Measurements from ENCODE around the gene ALAS2.
"Not testable (repeated sequence)": the region's sequence is repeated elsewhere in the genome, so short reads cannot be mapped to it uniquely, and the experiment has no call there.

The ALAS2 gene, protein sequence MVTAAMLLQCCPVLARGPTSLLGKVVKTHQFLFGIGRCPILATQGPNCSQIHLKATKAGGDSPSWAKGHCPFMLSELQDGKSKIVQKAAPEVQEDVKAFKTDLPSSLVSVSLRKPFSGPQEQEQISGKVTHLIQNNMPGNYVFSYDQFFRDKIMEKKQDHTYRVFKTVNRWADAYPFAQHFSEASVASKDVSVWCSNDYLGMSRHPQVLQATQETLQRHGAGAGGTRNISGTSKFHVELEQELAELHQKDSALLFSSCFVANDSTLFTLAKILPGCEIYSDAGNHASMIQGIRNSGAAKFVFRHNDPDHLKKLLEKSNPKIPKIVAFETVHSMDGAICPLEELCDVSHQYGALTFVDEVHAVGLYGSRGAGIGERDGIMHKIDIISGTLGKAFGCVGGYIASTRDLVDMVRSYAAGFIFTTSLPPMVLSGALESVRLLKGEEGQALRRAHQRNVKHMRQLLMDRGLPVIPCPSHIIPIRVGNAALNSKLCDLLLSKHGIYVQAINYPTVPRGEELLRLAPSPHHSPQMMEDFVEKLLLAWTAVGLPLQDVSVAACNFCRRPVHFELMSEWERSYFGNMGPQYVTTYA

GRCh38 chrX:55030271-55031205 is at the start of gene ALAS2:
ALAS2 (minus strand) TSS chrX:55030977; CDS start chrX:55026000, 4,977 bp downstream.
- no peak for DNase-seq (ENCODE audit: low spot score)

GRCh38 chrX:55074851-55075467 is 44.2 kb upstream of the ALAS2 start, which contains the start of gene PAGE2B:
PAGE2B (plus strand) TSS chrX:55075030; CDS start chrX:55076042, 1,012 bp downstream.
- DNase-seq (ENCODE audit: low spot score), result no peak

DNA sequence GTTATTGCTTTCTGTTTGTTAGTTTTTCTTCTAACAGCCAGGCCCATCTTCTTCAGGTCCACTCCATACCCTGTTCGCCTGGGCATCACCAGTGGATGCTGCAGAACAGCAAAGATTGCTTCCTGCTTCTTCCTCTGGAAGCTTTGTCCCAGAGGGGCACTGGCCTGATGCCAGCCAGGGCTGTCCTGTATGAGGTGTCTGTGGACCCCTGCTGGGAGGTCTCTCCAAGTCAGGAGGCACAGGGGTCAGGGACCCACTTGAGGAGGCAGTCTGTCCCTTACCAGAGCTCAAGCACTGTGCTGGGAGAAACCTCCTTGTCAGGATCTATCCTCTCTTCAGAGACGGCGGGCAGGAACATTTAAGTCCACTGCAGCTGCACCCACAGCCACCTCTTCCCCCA is 41.5 kb upstream of the ALAS2 start:
- DNase-seq (ENCODE audit: low spot score), result no peak

GRCh38 chrX:55067180-55067579 is 36.4 kb upstream of the ALAS2 start:
- DNase-seq (ENCODE audit: low spot score), result not testable (repeated sequence)

DNA sequence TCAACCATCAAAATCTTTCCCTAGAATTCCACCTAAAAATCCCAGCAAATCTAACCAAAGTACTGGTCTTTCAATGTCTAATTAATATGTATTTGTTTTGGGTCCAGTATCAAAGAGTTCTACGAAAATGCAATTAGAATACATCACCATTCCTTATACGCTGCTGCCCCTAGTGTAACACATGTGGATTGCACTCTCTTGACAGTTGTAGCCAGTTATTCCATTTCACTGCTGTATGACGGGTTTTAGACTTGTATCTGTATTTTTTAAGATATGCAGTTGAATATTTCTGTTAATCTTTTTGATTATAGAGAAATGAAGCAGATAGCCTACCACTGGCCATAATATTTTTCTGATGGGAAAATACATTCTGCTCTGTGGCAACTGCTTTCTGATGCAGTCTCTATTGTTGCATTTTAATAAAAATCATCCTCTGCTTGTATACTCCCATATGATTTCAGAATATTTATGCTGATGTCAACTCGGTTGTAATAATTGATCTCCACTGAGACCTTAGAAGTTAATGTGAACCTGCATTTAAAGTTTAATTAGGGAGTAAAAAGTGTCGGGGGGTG is 27.0 kb upstream of the ALAS2 start:
- peak; percentile 53 for DNase-seq (ENCODE audit: low spot score)

GRCh38 chrX:55056820-55057674 is 26.3 kb upstream of the ALAS2 start:
- DNase-seq (ENCODE audit: low spot score), result peak; percentile 33

DNA sequence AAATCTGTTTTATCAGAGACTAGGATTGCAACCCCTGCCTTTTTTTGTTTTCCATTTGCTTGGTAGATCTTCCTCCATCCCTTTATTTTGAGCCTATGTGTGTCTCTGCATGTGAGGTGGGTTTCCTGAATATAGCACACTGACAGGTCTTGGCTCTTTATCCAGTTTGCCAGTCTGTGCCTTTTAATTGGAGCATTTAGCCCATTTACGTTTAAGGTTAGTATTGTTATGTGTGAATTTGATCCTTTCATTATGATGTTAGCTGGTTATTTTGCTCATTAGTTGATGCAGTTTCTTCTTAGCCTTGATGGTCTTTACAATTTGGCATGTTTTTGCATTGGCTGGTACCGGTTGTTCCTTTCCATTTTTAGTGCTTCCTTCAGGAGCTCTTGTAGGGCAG is 19.8 kb upstream of the ALAS2 start:
- DNase-seq (ENCODE audit: low spot score), result not testable (repeated sequence)

GRCh38 chrX:55041514-55041913 is 10.7 kb upstream of the ALAS2 start:
- DNase-seq (ENCODE audit: low spot score), result no peak

DNA sequence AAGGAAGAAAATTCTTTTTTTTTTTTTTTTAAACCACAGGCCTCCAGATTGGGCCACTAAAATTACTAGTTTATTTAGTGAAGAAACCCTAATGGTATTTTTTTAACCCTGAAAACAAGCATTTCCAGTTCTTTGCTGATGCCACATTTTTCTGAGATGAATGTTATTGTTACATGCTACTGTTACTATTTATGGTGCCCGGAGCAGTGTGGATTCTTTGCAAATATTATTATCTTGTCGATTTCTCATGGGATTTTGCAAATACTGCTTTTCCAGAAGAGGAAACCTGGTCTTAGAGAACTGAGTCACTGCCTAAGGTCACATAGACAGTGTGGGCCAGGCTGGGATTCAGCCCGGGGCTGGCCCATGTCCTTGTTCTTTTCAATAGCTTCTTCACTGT is 8.7 kb upstream of the ALAS2 start:
- DNase-seq (ENCODE audit: low spot score), result no peak

- no peak for DNase-seq (ENCODE audit: low spot score)
These were observed 2.7 kb upstream of the ALAS2 start for GRCh38 chrX:55033429-55033828.

DNA sequence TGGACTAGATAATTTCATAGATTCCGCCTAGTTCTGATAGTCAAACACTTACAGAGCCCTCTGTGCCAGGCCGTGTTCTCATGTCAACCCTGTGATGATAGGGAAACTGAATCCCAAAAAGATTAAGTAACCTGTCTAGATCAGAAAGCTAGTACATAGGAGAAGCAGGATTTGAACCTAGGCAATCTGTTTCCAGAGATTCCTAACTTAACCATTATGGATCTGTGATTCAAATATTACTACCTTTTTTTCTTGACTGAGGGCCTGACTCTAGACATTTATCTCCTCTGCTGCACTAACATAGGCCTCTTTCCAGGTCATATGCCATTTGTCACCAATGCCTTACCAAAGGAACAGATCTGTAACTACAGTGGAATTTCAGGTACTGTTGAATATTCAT is 1.5 kb downstream of the ALAS2 start:
- DNase-seq (ENCODE audit: low spot score), result no peak

GRCh38 chrX:55028611-55029010 is 2.2 kb downstream of the ALAS2 start:
- DNase-seq (ENCODE audit: low spot score), result no peak

DNA sequence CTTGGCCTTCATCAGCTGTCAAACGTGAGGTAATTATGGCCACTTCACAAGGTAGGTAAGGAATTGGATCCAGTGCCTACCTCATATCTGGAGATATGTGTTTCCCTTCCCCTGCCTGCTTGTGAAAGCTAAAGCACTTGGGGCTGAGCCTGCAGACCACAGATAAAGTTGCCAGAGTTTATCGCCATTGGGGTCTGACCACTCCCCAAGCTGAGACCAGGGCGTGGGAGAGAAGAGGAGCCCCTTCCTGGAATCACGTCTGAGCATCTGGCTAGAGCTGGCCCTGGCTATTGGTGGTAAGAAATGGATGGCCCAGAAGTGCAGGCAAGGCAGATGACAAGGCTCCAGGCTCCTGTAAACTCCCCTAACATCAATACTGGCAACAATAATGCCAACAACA is 2.7 kb downstream of the ALAS2 start:
- DNase-seq (ENCODE audit: low spot score), result no peak

DNA sequence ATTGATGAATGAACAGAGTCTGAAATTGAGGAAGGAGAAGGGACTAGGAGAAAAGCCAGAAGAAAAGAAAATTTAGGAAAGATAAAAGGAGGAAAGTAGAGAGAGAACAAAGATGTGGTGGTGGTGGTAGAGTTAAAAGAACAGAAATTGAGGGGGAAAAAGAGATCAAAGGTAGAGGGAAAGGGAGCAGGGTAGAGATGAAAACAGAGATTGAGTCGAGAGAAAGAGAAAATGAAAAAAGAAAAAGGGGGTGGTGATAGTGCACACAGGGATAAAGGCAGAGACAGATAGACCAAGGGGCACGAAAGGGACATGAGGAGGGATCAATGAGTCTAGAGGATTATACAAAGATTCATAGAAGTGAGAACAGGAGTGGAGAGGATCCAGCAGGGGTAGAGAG is 3.9 kb downstream of the ALAS2 start:
- DNase-seq (ENCODE audit: low spot score), result no peak

GRCh38 chrX:55026143-55026542 is 4.6 kb downstream of the ALAS2 start:
- DNase-seq (ENCODE audit: low spot score), result no peak

GRCh38 chrX:55014897-55015299 is 15.9 kb downstream of the ALAS2 start:
- no peak for DNase-seq (ENCODE audit: low spot score)

- no peak for DNase-seq (ENCODE audit: low spot score)
These were observed 19.5 kb downstream of the ALAS2 start for GRCh38 chrX:55011294-55011693.

GRCh38 chrX:55008571-55009358 is 22.0 kb downstream of the ALAS2 start:
- peak; percentile 35 for DNase-seq (ENCODE audit: low spot score)

GRCh38 chrX:55007656-55008055 is 23.1 kb downstream of the ALAS2 start:
- no peak for DNase-seq (ENCODE audit: low spot score)

Measured in pons (tissue), 1 donor.